HEK293 (cell line): ENCODE data around the gene TMEM184A.

Source experiments
- CTCF ChIA-PET: fragments of 350-600 bp; formaldehyde crosslinking; extraction: SDS; loops from one replicate; lab custom pipeline; 2021; ENCODE audit warnings: antibody characterized with exemption; lab: Yijun Ruan, JAX
- POLR2A ChIA-PET: fragments of 300-600 bp; formaldehyde crosslinking; extraction: SDS; loops from one replicate; lab custom pipeline; 2020; ENCODE audit warnings: antibody characterized with exemption, inconsistent platforms; lab: Yijun Ruan, JAX
- H3K27ac ChIP-seq: fragments of 200-500 bp; sonication (Bioruptor generic); 2 replicates; pipeline ENCODE4 v1.5.1; 2014; ENCODE audit warnings: low read depth, low read length, control low read depth, inconsistent platforms; ENCODE audit errors: extremely low read depth
- H3K36me3 ChIP-seq, 2 experiments: fragments of 200-500 bp in 1 of 2; sonication (Bioruptor generic) in 1 of 2; 1 replicate in 1 of 2; 2 replicates in 1 of 2; pipeline ENCODE4 v1.5.1; 2014 to 2017; ENCODE audit warnings: inconsistent platforms in 2 of 2, low read length in 2 of 2; ENCODE audit not compliant: control insufficient read depth in 2 of 2, insufficient read depth in 1 of 2
- H3K4me1 ChIP-seq: fragments of 200-500 bp; sonication (Bioruptor generic); 2 replicates; pipeline ENCODE4 v1.5.1; 2014; ENCODE audit warnings: mild to moderate bottlenecking, low read length, inconsistent platforms; ENCODE audit not compliant: control insufficient read depth, insufficient read depth
- H3K4me3 ChIP-seq: 2 replicates; pipeline ENCODE4 v1.5.1; 2011; ENCODE audit warnings: low read depth, mild to moderate bottlenecking, control low read depth, low read length, moderate library complexity
- H3K9me3 ChIP-seq: fragments of 200-500 bp; sonication (Bioruptor generic); 2 replicates; pipeline ENCODE4 v1.5.1; 2014; ENCODE audit warnings: low read depth, low read length, inconsistent platforms; ENCODE audit not compliant: control insufficient read depth, insufficient read depth
- EGR2 ChIP-seq: fragments of 450-650 bp; formaldehyde crosslinking; IDR thresholded peaks from 2 replicates; pipeline ENCODE4 v1.5.1; 2016; ENCODE audit warnings: low read depth, missing biosample characterization, missing genetic modification characterization
- MEIS1 ChIP-seq: sonication (generic); formaldehyde crosslinking; IDR thresholded peaks from 2 replicates; pipeline ENCODE4 v1.8.1; 2022; ENCODE audit warnings: missing genetic modification reagents, mild to moderate bottlenecking, borderline replicate concordance
- SALL2 ChIP-seq: fragments of 450-650 bp; formaldehyde crosslinking; IDR thresholded peaks from 2 replicates; pipeline ENCODE4 v1.5.0; 2017; ENCODE audit warnings: missing biosample characterization, mild to moderate bottlenecking, missing genetic modification characterization, borderline replicate concordance
- SCRT2 ChIP-seq: fragments of 450-650 bp; formaldehyde crosslinking; IDR thresholded peaks from 2 replicates; pipeline ENCODE4 v1.5.1; 2016; ENCODE audit warnings: missing biosample characterization, missing genetic modification characterization
- ZBTB10 ChIP-seq: fragments of 450-650 bp; formaldehyde crosslinking; IDR thresholded peaks from 2 replicates; pipeline ENCODE4 v1.5.1; 2016; ENCODE audit warnings: missing biosample characterization, missing genetic modification characterization
- ZBTB26 ChIP-seq: fragments of 450-650 bp; formaldehyde crosslinking; optimal IDR thresholded peaks from 2 replicates; pipeline ENCODE3; 2016; ENCODE audit warnings: missing biosample characterization, mild to moderate bottlenecking, missing genetic modification characterization
- ZBTB44 ChIP-seq: fragments of 450-650 bp; IDR thresholded peaks from 2 replicates; pipeline ENCODE4 v1.5.1; 2018; ENCODE audit warnings: missing biosample characterization, mild to moderate bottlenecking, missing genetic modification characterization
- ZBTB6 ChIP-seq: fragments of 450-650 bp; formaldehyde crosslinking; IDR thresholded peaks from 2 replicates; pipeline ENCODE4 v1.5.1; 2017; ENCODE audit warnings: missing biosample characterization, missing genetic modification characterization
- ZEB2 ChIP-seq: fragments of 450-650 bp; formaldehyde crosslinking; IDR thresholded peaks from 2 replicates; pipeline ENCODE4 v1.5.1; 2016; ENCODE audit warnings: missing biosample characterization, missing genetic modification characterization
- ZNF280D ChIP-seq: fragments of 450-650 bp; formaldehyde crosslinking; IDR thresholded peaks from 2 replicates; pipeline ENCODE4 v1.5.1; 2016; ENCODE audit warnings: missing biosample characterization, missing genetic modification characterization
- ZNF510 ChIP-seq: fragments of 450-650 bp; formaldehyde crosslinking; IDR thresholded peaks from 2 replicates; pipeline ENCODE4 v1.5.1; 2018; ENCODE audit warnings: mild to moderate bottlenecking, missing genetic modification characterization, missing biosample characterization; ENCODE audit not compliant: insufficient replicate concordance
- ZNF521 ChIP-seq: fragments of 450-650 bp; formaldehyde crosslinking; IDR thresholded peaks from 2 replicates; pipeline ENCODE4 v1.5.1; 2017; ENCODE audit warnings: missing biosample characterization, mild to moderate bottlenecking, missing genetic modification characterization
- ZNF544 ChIP-seq: fragments of 450-650 bp; formaldehyde crosslinking; IDR thresholded peaks from 2 replicates; pipeline ENCODE4 v1.5.0; 2017; ENCODE audit warnings: missing biosample characterization, missing genetic modification characterization
- ZNF560 ChIP-seq: fragments of 450-650 bp; formaldehyde crosslinking; IDR thresholded peaks from 2 replicates; pipeline ENCODE4 v1.5.1; 2017; ENCODE audit warnings: missing biosample characterization, missing genetic modification characterization, borderline replicate concordance
- ZNF704 ChIP-seq: fragments of 450-650 bp; formaldehyde crosslinking; IDR thresholded peaks from 2 replicates; pipeline ENCODE4 v1.5.1; 2016; ENCODE audit warnings: missing biosample characterization, missing genetic modification characterization
- ZNF776 ChIP-seq: fragments of 450-650 bp; formaldehyde crosslinking; IDR thresholded peaks from 2 replicates; pipeline ENCODE4 v1.5.0; 2017; ENCODE audit warnings: missing biosample characterization, missing genetic modification characterization, borderline replicate concordance
- ZNF777 ChIP-seq: fragments of 450-650 bp; formaldehyde crosslinking; IDR thresholded peaks from 2 replicates; pipeline ENCODE4 v1.5.1; 2017; ENCODE audit warnings: missing biosample characterization, missing genetic modification characterization, borderline replicate concordance
- ZNF843 ChIP-seq: fragments of 450-650 bp; formaldehyde crosslinking; IDR thresholded peaks from 2 replicates; pipeline ENCODE4 v1.5.1; 2016; ENCODE audit warnings: missing biosample characterization, missing genetic modification characterization

The TMEM184A gene

GRCh38 chr7:1599640-1600395 lies 43.8 kb upstream of the TMEM184A start:
- Histone ChIP-seq H3K4me1 (no peaks in the 10 kb centered on the region), H3K4me3 (no peak overlapping the region), H3K9me3 (no peaks in the 10 kb centered on the region), H3K36me3 (no peaks in the 10 kb centered on the region), H3K27ac (no peak overlapping the region)
- POLR2A ChIA-PET: no interaction called here
- TF ChIP-seq ZNF777 (tag by site-specific recombination) (no peak), EGR2 (tag by site-specific recombination) (no peak), ZBTB26 (tag by site-specific recombination) (no peak), SCRT2 (tag by site-specific recombination) (no peak), ZBTB44 (tag by site-specific recombination) (no peak), ZNF704 (tag by site-specific recombination) (no peak)
- CTCF ChIA-PET: interaction anchor here (0.6 kb wide), 1 partner anchor 1045 kb away, joined by 4 read pairs; no protein-coding TSS in a partner anchor

- POLR2A ChIA-PET: no interaction called here
- H3K9me3 ChIP-seq: no peaks in the 10 kb centered on the region
- H3K27ac ChIP-seq: no peak overlapping the region
- H3K4me1 ChIP-seq: no peaks in the 10 kb centered on the region
- H3K36me3 ChIP-seq: no peaks in the 10 kb centered on the region
- CTCF ChIA-PET: no interaction called here
- TF ChIP-seq MEIS1 (CRISPR knock-in tag) (no peak), SALL2 (tag by site-specific recombination) (no peak), ZNF544 (tag by site-specific recombination) (no peak), ZNF776 (tag by site-specific recombination) (no peak), ZNF521 (tag by site-specific recombination) (no peak), ZNF510 (no peak), ZNF560 (tag by site-specific recombination) (no peak), ZEB2 (tag by site-specific recombination) (no peak), ZNF280D (tag by site-specific recombination) (no peak), ZBTB6 (tag by site-specific recombination) (no peak), ZBTB10 (tag by site-specific recombination) (no peak), ZNF843 (no peak)
- H3K4me3 ChIP-seq: no peak overlapping the region
Measured at GRCh38 chr7:1598961-1599639, 43.1 kb upstream of the TMEM184A start.
